CD4-positive, alpha-beta T cell treated with Interleukin-1 beta for 1 hour (primary cell): ENCODE data around the gene ZNF316.
"Not testable (repeated sequence)": the region's sequence is repeated elsewhere in the genome, so short reads cannot be mapped to it uniquely, and the experiment has no call there.

Experiments used
- DNase-seq, 2 donors: peaks; one replicate each; pipeline ENCODE4 v3.0.0-alpha.2; 2020 to 2022

Gene ZNF316

DNA sequence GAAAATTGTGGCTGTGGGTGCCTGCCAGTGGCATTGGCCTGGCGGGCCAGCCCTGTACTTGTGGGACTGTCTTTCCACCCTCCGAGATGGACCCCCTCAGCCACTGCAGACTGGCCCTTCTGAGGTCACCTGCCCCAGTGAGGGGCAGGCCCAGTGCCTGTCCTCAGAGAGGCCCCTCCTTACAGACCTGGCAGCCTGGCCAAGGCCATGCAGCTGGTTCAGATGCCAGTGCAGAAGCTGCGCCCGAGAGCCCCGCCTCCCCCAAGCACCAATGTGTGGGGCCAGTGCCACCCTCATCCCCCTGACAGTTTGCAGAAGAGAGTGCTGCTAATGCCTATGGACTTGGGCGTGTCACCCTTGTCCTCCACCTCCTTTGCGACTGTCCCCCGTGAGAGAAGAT is 10.0 kb downstream of the ZNF316 start:
- no peak for DNase-seq

DNA sequence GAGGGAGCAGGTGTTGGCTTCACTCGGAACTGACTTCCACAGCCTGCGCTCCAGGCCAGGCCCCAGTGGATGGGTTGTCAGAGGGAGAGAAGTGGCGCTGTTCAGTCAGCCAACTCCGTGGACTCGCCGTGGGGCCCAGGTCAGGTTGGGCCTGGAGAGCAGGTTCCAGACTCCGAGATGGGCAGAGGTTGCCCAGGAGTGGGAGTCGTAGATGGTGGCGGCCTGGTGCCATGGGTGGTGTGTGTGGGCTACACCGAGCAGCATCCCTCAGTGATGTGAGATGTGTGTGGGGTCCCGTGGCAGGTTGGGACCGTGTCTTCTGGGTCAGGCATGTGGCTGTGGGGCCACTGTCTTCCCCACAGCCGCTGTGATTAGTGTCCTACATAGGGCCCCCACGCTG is 10.4 kb downstream of the ZNF316 start:
- no peak for DNase-seq

DNA sequence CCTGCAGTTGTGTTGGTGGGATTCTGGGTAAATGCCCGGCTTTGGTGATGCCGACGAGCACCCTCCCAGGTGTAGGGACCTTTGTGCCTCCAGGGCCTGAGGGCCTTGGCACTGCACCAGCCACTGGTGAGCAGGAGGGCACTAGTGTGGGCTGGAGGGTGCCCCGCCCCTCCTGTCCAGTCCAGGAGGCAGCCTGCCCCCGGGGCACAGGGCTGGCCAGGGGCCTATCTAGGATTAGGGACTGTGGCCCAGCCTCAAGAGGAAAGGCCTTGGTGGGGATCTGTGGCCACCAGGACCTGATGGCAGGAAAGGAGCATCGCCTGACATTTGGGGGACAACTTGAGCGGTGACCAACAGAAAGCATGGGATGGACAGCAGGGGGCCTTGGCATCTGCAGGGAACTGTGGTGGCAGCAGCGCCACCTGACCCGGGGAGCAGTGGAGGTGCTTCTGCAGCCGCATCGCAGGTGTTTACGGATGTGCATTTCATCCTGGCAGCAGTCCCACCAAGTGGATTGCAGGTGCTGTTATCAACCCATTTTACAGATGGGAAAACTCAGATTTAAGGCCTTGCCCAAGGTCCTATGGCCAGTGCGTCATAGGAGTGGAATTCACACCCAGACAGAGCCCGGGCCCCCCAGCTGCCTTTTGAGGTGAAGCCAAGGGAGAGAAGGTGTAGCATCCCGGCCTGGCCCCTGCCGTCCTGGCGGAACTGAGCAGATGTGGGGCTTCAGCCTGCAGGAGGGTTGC is 11.1 kb downstream of the ZNF316 start:
- no peak for DNase-seq

DNA sequence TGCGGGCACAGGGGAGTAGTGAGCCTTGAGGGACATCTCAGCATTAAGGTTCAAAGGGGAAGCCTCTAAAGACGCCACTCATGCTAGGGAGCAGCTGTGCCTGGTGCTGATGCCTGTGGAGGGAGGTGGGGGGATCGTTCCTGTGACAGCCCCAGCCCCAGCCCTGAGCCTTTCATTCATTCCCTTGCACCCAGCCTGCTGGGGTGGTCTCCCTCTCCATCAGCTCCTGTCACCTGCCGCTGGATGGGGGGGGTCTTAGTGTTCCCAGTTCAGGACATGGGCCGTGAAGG is 11.6 kb downstream of the ZNF316 start:
- DNase-seq, result no peak

DNA sequence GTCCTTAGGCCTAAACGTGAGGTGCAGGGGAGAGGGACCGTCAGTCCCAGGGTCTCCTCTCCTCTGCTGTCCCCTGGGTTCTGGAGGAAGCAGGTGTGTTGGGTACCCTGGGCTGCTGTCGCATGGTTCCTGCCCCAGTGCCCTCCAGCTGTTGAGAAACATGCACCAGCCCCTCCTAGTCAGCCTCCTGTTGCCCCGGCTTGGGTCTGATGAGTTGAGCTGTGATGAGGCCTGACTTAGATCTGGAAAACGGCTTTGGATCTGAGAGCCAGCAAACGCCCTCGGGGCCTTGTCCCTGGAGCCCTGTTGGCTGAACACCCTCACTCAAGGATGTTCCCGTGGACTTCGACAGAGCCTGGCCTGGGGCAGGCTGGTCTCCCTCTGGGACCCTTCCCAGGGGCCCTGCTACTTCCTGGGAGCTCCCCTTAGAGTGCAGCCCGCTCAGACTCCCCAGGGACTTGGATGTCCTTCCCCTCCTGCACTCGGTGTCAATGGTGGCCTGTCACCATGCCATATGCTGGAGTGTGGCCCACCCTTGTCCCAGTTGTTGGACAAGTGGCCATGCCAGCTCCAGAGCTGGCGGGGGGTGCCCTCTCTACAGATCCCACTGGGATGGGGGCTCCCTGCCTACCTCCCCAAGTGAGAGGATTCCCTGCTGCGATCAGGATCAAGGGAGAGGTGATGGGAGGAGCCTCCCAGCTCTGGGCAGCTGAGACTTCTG is 12.3 kb downstream of the ZNF316 start:
- no peak for DNase-seq

DNA sequence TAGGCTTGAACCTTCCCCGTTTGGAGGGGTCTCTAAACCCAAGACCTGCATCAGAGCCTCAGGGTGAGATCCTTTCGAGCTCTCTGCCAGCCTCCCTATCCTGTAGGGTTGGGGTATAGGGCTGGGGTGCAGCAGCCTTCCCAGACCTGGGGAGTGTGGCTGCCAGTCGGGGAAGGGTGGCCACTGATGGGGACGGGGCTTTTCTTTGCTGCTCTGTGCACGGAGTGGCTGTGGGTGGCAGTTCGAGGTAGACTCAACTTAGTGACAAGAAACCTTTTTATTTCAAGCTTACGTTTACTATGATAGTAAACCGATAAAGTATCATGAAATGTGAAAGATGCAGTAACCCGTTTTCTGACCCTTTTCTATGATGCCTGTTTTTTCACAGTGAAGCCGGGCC is 13.0 kb downstream of the ZNF316 start:
- no peak for DNase-seq

DNA sequence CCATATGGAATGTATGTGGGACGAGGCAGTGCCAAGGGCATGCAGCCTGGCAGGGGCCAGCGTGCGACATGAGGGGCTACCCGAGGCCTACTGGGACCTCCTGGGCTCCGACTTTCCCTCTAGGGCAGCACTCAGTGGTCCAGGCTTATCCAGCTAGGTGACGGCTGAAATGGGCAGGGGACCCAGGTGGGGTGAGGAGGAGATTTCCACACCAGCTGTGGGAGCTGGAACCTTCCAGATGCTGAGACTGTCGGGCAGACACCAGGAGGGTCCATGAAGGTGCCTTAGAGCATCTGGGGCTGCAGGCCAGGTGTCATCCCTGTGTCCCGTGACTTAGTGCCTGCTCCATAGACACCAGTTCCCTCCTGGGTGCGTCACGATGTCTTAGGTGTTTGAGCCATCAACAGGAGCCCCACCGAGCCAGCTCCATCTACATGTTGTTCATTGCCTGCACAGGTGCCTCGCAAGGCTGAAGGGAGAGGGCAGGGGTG is 13.4 kb downstream of the ZNF316 start:
- no peak for DNase-seq

DNA sequence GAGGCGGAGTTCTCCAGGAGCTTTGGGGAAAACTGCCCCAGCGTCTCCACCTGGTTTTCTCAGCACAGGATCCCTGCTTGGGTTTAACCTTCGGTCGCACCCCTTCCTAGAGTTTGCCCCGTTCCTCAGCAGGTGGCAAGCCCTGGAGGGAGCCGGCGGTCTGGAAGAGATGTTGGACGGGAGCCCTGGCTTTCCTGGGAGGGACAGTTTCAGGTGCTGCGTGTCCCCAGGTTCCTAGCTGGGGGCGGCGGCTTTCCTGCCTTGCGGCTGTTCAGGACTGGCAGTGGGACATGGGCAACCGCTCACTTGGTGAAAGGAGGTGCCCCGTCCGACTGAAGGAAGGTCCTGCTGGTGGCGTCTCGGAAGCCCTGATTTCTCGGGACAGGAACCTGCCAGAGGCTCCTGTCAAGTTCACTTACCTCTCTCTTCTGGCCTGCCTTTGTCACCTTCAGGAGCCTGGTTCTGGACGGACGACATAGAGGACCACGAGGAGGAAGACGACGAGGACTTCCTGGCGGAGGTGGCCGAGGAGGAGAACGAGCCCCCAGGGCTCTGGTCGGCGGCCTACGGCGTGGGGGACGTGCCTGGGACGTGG is 14.8 kb downstream of the ZNF316 start:
- no peak for DNase-seq

DNA sequence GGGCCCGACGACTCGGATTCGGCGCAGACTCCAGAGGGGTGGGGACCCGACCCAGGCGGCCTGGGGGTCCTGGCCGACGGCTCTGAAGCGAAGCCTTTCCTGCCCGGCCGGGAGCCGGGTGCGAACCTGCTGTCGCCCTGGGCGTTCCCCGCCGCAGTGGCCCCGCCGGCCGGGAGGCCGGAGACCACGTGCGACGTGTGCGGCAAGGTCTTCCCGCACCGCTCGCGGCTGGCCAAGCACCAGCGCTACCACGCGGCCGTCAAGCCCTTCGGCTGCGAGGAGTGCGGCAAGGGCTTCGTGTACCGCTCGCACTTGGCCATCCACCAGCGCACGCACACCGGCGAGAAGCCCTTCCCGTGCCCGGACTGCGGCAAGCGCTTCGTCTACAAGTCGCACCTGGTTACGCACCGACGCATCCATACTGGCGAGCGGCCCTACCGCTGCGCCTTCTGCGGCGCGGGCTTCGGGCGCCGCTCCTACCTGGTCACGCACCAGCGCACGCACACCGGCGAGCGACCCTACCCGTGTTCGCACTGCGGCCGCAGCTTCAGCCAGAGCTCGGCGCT is 15.4 kb downstream of the ZNF316 start:
- no peak for DNase-seq

DNA sequence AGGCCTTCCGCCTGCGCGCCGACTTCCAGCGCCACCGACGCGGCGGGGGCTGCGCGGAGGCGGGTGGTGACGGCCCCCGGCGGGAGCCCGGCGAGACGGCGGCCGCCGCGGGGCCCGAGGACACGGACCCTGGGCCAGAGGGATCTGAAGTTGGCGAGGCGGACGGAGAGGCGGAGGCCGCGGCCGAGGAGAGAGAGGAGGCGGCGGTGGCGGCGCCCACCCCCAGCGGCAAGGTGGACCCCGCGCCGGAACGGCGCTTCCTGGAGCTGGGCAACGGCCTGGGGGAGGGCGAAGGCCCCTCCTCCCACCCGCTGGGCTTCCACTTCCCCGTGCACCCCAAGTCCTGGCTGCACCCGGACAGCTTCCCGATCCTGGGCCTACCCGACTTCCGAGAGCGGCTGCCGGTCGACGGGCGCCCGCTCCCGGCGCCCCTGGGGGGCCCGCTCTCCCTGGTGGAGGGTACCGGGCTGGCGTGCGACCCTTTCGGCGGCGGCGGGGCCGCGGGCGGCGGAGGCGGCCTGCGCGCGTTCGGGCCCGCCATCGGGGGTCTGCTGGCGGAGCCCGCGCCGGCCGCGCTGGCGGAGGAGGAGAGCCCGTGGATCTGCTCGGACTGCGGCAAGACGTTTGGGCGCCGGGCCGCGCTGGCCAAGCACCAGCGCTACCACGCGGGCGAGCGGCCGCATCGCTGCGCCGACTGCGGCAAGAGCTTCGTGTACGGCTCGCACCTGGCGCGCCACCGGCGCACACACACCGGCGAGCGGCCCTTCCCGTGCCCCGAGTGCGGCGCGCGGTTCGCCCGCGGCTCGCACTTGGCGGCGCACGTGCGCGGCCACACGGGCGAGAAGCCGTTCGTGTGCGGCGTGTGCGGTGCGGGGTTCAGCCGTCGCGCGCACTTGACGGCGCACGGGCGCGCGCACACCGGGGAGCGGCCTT is 16.2 kb downstream of the ZNF316 start:
- DNase-seq, result no peak

DNA sequence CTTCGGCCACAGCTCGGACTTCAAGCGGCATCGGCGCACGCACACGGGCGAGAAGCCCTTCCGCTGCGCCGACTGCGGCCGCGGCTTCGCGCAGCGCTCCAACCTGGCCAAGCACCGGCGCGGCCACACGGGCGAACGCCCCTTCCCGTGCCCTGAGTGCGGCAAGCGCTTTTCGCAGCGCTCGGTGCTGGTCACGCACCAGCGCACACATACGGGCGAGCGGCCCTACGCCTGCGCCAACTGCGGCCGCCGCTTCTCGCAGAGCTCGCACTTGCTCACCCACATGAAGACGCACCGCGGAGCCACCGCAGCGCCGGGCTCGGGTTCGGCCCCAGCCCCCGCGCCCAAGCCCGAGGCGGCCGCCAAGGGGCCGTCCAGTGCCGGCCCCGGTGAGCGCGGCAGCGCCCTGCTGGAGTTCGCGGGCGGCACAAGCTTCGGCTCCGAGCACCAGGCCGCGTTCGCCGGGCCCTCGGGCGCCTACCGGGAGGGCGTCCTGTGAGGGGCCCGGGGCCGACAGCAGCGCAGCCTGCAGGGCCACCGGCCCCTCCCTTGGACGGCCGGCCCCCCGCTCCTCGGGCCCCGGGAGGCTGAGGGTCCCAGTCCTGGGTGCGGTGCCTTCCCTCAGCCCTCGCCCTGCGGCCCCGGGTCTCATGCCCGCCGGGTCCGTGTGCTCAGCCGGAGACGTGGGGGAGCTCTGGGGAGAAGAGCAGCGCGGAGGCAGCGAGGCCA is 17.2 kb downstream of the ZNF316 start:
- no peak for DNase-seq

DNA sequence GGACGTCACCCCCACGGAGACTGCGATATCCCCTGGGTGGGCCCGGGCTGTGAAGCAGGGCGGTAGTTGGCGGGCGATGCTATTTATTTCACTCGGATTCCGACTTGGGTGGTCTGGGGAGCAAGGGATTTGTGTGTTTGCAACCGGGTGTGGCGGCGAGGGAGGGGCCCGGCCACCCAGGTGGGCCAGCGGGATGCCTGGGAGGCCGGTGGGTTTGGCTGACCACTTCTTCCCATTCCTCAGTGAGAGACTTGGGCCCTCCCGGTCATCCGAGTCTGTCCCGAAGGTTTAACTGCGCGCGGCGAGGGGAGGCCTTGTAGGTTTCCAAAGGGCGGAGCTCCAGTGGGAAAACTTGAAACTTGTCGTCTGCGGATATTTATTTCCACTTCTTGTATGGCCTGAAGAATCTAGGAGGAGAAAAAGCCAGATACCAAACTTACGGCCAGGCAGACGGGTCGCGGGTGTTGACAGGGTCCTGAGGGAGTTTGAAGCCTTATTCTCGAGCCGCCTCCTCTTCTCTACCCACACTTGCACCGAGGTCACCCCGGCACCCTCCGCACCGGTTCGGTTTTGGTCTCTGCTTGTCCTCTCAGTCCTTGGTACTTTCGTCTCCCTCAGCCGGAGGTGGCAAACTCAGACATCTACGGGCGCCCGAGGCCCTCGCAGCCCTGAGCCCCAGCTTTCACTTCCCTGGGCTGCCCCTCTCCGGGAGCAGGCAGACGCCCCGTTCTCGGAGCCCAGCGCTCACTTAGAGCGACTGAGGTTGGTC is 17.9 kb downstream of the ZNF316 start:
- DNase-seq, result no peak

DNA sequence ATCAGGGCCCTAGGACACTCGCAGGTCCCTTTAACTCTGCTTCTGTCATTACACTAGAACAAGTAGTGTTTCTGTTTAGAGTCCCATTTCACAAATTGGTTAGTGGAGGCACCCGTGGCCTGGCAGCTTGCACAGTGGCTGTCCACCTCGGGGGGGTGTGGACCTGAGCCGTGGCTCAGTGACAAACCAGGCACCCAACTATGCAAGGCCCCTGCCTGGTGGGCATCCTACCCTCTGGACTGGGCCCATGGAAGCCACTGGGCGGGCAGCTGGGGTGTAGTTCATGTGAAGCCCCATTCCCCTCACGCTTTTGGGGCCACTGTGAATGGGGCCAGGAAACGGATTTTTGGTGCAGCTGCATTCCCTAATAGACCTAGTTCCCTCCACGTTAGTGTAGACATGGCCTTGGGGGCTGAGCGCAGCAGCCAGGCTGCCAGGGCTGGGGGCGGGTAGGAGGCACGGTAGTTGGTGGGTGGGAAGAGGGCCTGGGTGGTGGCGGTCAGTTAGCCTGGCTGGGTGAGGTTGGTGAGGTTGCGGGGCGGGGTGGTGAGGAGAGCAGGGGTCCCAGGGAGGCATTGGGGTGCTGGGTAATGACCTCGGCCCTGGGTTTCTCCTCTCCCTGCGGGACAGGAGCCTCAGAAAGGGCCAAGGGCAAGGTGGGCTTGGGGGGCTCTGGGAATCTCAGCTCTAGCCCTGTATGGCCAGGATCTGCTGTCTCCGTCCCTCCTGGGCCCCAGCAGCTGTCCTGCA is 18.7 kb downstream of the ZNF316 start:
- no peak for DNase-seq

DNA sequence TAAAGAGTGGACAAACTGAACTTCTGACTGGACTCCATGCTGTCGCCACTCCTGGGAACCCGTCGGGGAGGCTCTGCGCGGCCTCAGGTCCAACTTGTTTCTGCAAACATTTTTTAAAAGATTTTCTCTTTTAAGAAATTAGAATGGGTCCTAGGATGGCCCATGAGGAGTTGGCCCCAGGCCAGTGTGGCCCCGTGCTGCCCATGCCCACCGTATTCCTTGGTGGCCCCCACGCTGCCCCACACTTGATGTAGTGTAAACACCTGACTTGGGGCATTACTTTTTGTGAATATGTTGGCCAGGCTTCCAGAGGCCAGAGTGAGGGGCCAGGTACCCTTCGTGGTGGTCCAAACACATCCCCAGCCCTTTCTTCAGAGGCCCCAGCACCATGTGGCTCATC is 19.3 kb downstream of the ZNF316 start:
- no peak for DNase-seq

DNA sequence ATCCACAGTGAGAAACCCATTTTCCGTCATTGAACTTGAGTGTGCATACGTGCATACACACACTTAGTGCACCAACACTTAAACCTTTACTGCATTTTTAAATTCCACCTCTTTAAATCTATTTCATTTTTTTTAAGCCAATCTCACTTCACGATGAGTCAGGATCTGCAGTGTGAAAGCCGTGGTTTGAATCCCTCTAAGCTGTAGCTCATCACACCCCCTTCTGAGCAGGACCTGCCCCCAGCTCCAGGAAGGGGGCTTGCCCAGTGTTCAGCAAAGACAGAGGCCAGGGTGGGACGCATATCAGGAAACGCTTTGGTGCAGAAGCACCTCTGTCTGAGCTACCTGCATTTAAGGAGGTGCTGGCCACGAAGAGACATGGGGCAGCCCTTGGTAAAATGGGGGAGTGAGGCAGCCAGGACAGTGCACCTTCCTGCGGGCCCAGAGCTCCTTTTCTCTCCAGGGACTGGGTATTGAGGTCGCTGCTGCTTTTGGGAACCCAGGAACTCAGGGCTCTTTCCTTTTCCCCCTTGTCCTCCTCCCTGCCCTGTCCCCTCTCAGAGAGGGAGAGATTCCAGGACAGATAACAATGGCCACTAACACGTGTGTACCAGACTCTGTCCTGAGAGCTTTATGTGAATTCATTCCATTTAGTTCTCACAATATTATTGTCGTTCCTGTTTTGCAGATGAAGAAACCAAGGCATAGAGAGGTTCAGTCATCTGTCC is 21.7 kb downstream of the ZNF316 start:
- DNase-seq, result no peak

DNA sequence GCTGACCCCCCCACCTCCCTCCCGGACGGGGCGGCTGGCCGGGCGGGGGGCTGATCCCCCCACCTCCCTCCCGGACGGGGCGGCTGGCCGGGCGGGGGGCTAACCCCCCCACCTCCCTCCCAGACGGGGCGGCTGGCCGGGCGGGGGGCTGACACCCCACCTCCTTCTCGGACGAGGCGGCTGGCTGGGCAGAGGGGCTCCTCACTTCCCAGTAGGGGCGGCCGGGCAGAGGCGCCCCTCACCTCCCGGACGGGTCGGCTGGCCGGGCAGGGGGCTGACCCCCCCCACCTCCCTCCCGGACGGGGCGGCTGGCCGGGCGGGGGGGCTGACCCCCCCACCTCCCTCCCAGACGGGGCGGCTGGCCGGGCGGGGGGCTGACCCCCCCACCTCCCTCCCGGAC is 33.7 kb downstream of the ZNF316 start:
- DNase-seq, result not testable (repeated sequence)

DNA sequence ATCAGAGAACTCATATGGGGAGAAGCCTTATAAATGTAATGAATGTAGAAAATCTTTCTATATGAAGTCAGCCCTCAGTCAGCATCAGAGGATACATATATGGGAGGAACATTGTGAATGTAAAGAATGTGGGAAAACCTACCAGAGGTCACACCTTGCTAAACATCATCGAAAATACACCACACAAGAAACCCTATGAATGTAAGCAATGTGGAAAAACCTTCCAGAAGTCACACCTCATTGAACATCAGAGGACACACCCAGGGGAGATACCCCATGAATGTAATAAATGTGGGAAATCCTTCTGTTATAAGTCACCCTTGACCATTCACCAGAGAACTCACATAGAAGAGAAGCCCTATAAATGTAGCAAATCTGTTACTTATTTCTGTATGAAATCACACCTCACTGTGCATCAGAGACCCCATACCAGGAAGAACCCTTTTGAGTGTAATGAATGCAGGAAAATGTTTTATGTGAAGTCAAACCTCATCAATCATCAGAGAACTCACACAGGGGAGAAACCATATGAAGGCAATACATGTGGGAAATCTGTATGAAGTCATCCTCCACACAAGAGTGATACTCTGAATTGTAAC is 38.8 kb downstream of the ZNF316 start:
- DNase-seq, result no peak

DNA sequence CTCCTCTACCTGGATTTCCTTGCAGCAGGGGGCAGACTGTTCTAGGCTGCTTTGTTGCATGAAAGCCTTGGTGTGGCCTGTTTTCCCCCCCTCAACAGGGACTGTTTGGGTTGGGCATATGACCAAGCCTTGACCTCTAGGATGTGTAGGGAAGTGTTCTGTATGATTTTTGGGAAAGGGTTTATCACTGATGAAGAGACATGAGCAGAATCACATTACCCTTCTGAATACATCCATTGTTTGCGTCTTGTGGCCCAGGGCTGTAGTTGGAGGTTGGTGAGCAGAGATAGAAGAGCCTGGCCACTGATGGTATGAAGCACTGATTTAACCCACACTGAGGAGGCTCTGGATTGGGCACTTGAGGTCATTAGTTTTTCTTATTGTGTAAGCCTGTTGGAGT is 43.0 kb downstream of the ZNF316 start:
- no peak for DNase-seq

DNA sequence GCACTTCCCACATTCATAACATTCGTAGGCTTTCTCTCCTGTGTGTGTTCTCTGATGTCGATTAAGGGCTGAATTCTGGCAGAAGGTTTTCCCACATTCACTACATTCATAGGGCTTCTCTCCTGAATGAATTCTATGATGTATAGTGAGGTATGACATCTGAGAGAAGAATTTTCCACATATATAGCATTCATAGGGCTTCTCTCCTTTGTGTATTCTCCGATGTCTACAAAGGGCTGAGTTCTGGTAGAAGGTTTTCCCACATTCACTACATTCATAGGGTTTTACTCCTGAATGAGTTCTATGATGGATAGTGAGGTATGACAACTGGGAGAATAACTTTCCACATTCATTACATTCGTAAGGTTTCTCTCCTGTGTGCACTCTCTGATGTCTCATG is 54.0 kb downstream of the ZNF316 start:
- DNase-seq, result no peak
